ENCODE results near the gene GNG7.

GNG7 gene

GRCh38 chr19:2739602-2740313 is 37.3 kb upstream of the GNG7 start, which contains the start of gene SLC39A3:
SLC39A3 (minus strand) TSS chr19:2740017; CDS start chr19:2737257, 2,760 bp downstream.
- H3K4me3 ChIP-seq, result peak within 1 kb of the TSS; percentile 77
- TF ChIP-seq, protein P1, sequence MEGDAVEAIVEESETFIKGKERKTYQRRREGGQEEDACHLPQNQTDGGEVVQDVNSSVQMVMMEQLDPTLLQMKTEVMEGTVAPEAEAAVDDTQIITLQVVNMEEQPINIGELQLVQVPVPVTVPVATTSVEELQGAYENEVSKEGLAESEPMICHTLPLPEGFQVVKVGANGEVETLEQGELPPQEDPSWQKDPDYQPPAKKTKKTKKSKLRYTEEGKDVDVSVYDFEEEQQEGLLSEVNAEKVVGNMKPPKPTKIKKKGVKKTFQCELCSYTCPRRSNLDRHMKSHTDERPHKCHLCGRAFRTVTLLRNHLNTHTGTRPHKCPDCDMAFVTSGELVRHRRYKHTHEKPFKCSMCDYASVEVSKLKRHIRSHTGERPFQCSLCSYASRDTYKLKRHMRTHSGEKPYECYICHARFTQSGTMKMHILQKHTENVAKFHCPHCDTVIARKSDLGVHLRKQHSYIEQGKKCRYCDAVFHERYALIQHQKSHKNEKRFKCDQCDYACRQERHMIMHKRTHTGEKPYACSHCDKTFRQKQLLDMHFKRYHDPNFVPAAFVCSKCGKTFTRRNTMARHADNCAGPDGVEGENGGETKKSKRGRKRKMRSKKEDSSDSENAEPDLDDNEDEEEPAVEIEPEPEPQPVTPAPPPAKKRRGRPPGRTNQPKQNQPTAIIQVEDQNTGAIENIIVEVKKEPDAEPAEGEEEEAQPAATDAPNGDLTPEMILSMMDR (IDR thresholded peaks at IDR 0.05), result no peak
- peak within 1 kb of the TSS; percentile 40 to 57 for H3K27ac ChIP-seq
- DNase-seq (ENCODE audit: low spot score), result peak; percentile 98

GRCh38 chr19:2736550-2737190 is 34.2 kb upstream of the GNG7 start:
- no peak for DNase-seq (ENCODE audit: low spot score)
- TF ChIP-seq, protein P1 (IDR thresholded peaks at IDR 0.05), result no peak
- no peak overlapping the region for H3K4me3 ChIP-seq
- H3K27ac ChIP-seq, result no peak overlapping the region

DNA sequence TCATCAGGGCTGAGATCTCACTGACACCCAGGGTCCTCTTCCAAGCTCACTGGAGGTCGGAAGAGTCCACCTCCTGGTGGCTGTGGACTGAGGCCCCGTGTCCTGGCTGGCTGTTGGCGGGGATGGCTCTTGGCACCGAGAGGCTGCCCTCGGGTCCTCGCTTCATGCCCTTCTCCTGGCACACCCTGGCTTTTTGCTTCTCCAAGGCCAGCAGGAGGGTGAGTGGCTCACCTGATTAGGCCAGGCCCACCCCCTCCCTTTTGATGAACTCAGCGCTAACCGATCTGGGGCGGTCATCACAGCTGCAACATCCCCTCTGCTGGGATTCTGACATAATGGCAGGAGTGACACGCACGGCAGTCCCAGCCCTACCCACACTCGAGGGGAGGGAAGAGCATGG is 32.9 kb upstream of the GNG7 start:
- no peak for DNase-seq (ENCODE audit: low spot score)
- TF ChIP-seq, protein P1 (IDR thresholded peaks at IDR 0.05), result no peak
- Histone ChIP-seq H3K4me3 (no peak overlapping the region), H3K27ac (no peak overlapping the region)

- H3K4me3 ChIP-seq, result no peak overlapping the region
- no peak overlapping the region for H3K27ac ChIP-seq
- no peak for DNase-seq (ENCODE audit: low spot score)
- TF ChIP-seq, protein P1 (IDR thresholded peaks at IDR 0.05), result no peak
Observed at GRCh38 chr19:2734589-2735288, 32.2 kb upstream of the GNG7 start.

GRCh38 chr19:2733930-2734588 is 31.6 kb upstream of the GNG7 start:
- TF ChIP-seq, protein P1 (IDR thresholded peaks at IDR 0.05), result no peak
- Histone ChIP-seq H3K4me3 (no peak overlapping the region), H3K27ac (no peak overlapping the region)
- DNase-seq (ENCODE audit: low spot score), result no peak

DNA sequence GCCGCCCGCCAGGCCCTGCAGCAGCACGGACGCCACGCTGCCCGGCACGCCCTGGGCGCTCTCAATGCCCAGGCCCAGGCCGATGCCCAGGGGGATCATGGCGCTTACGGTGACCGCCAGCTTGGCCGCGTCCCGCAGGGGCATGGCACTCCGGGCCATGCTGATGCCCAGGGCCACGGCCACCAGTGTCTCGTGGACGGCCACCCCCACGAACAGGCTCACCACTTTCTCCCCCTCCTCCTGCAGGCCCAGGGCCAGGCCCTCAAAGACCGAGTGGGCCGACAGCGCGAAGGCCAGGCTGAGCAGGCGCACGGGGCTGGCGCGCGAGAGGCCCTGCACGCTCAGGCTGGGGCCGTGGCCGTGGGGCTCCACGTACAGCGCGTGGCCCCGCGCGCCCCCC is 30.4 kb upstream of the GNG7 start:
- TF ChIP-seq, protein P1 (IDR thresholded peaks at IDR 0.05), result no peak
- Histone ChIP-seq H3K27ac (no peak overlapping the region), H3K4me3 (no peak overlapping the region)
- DNase-seq (ENCODE audit: low spot score), result no peak

All from coronary artery (tissue), 2 donors.